Fibroblast of the aortic adventitia (primary cell): ENCODE data around the gene CCDC201. TPM values are rescaled to one million over a fixed set of nuclear protein-coding genes. Genes with fewer than 3 reads are reported as not detected.

ENCODE experiments used
- DNase-seq: peaks from one replicate; pipeline ENCODE4 v3.0.0-alpha.2; 2010; ENCODE audit warnings: low read depth
- H3K4me3 ChIP-seq: 2 replicates; pipeline ENCODE4 v1.5.1; 2011; ENCODE audit warnings: low read depth, mild to moderate bottlenecking, control low read depth, low read length, moderate library complexity
- CTCF ChIP-seq: IDR thresholded peaks from 2 replicates; pipeline ENCODE4 v1.5.1; 2011; ENCODE audit warnings: mild to moderate bottlenecking, low read length, control low read depth, inconsistent platforms; ENCODE audit not compliant: insufficient read depth
- total RNA-seq: library from RNA; depleted of rRNA; stranded (reverse); fragments of >200 nt; gene quantifications from 2 replicates; pipeline ENCODE4 v1.2.3, GENCODE V29; 2012; ENCODE audit warnings: low replicate concordance

CCDC201 gene
- total RNA-seq, 1 donor = 0.09 TPM

GRCh38 chr7:45918556-45918955, 45.7 kb upstream of the CCDC201 start:
- peak overlapping the region; percentile 45 for H3K4me3 ChIP-seq
- no peak for TF ChIP-seq CTCF

GRCh38 chr7:45917658-45918057, 44.8 kb upstream of the CCDC201 start:
- peak overlapping the region; percentile 54 for H3K4me3 ChIP-seq
- TF ChIP-seq CTCF = peak; percentile 97
- DNase-seq = peak; percentile 74

More at GRCh38 chr7:45918556-45918955, 45.7 kb upstream of the CCDC201 start:
- no peak for DNase-seq

- TF ChIP-seq CTCF = no peak
- DNase-seq = no peak
- H3K4me3 ChIP-seq = no peak overlapping the region
Measured at GRCh38 chr7:45917064-45917463, 44.2 kb upstream of the CCDC201 start.

- no peak for TF ChIP-seq CTCF
- peak; percentile 11 for DNase-seq
- H3K4me3 ChIP-seq = no peak overlapping the region
Measured at GRCh38 chr7:45915606-45916005, 42.7 kb upstream of the CCDC201 start.

GRCh38 chr7:45914911-45915310, 42.0 kb upstream of the CCDC201 start:
- DNase-seq = no peak
- no peak overlapping the region for H3K4me3 ChIP-seq
- no peak for TF ChIP-seq CTCF

- H3K4me3 ChIP-seq = no peak overlapping the region
- no peak for TF ChIP-seq CTCF
- DNase-seq = no peak
Measured at GRCh38 chr7:45912972-45913371, 40.1 kb upstream of the CCDC201 start.

- no peak for TF ChIP-seq CTCF
- no peak for DNase-seq
- no peak overlapping the region for H3K4me3 ChIP-seq
Measured at GRCh38 chr7:45911311-45911710, 38.4 kb upstream of the CCDC201 start.
